Muscle layer of duodenum (tissue), 2 donors: ENCODE results near the gene SH3BP4.

ENCODE experiments used
- H3K27ac ChIP-seq: one replicate; pipeline ENCODE4 v1.7.0; 2013; ENCODE audit warnings: mild to moderate bottlenecking, low read length
- H3K27me3 ChIP-seq: one replicate; pipeline ENCODE4 v1.7.0; 2013; ENCODE audit warnings: low read depth, mild to moderate bottlenecking, control low read depth, low read length
- H3K36me3 ChIP-seq, 2 donors: one replicate each; pipeline ENCODE4 v1.7.0; 2013; ENCODE audit warnings: low read length in 2 of 2, control low read depth in 1 of 2, mild to moderate bottlenecking in 1 of 2; ENCODE audit not compliant: insufficient read depth in 2 of 2, control insufficient read depth in 1 of 2
- H3K4me1 ChIP-seq, 2 donors: one replicate each; pipeline ENCODE4 v1.7.0; 2013; ENCODE audit warnings: low read length in 2 of 2, mild to moderate bottlenecking in 2 of 2, control low read depth in 1 of 2, moderate library complexity in 1 of 2; ENCODE audit not compliant: insufficient read depth in 2 of 2, control insufficient read depth in 1 of 2
- H3K4me3 ChIP-seq, 2 donors: one replicate each; pipeline ENCODE4 v1.7.0; 2013; ENCODE audit warnings: low read length in 2 of 2, low read depth in 1 of 2, mild to moderate bottlenecking in 1 of 2
- H3K9me3 ChIP-seq, 2 donors: one replicate each; pipeline ENCODE4 v1.7.0; 2013; ENCODE audit warnings: low read length in 2 of 2, control low read depth in 1 of 2, mild to moderate bottlenecking in 1 of 2; ENCODE audit not compliant: control insufficient read depth in 1 of 2
- donor health status: healthy.

The SH3BP4 gene

GRCh38 chr2:234998404-234999211, 46.8 kb downstream of the SH3BP4 start:
- Histone ChIP-seq H3K4me3 (no peak overlapping the region), H3K9me3 (no peaks in the 10 kb centered on the region), H3K27me3 (no peaks in the 10 kb centered on the region), H3K4me1 (peaks cover 10 to 16% of the 10 kb centered on the region in 2 donors), H3K36me3 (peaks cover 0 to 12% of the 10 kb centered on the region in 2 donors), H3K27ac (no peak overlapping the region)

- no peaks in the 10 kb centered on the region for H3K27me3 ChIP-seq
- no peak overlapping the region for H3K4me3 ChIP-seq
- no peaks in the 10 kb centered on the region for H3K9me3 ChIP-seq
- peaks cover 4 to 8% of the 10 kb centered on the region in 2 donors for H3K4me1 ChIP-seq
- H3K36me3 ChIP-seq, result peaks cover 0 to 12% of the 10 kb centered on the region in 2 donors
- peak overlapping the region; percentile 43 for H3K27ac ChIP-seq
These were observed 48.1 kb downstream of the SH3BP4 start for GRCh38 chr2:234999740-235000425.

DNA sequence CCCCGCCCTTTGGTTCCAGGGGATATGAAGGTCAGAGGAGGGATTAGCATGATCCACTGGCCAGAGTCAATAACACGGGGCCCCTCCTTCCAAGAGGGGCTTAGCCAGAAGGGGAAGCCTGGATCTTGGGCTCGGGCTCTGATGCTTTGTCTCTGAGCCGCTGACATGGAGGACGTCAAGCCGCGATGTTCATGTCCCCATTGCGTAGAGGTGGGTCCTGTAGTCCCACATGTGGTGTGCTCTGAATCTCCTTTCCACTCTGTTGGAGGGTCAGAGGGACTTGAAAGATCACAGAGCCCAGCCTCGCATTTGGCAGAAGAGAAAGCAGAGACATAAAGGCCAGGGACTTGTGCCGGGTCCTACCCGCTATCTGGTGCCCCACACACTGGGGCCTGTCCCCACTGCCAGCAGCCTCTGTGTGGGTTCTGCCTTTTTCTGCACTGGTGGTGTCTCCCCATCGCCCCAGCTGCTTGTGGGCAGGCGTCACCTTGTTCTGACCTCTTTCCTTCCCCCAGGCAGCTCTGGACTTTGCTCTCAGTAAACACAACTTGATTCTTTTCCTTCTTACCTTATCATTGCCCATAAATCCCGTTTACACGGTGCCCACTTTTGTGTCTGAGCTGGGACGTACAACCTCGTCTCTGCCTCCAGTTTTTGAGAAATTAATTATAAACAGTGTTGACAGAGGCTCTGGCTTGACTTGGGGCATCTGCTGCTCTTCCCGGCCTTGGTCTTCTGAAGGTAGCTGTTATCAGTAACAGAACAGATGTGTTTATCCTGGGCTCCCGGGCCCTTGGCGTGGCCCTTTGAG, 48.8 kb downstream of the SH3BP4 start:
- no peak overlapping the region for H3K4me3 ChIP-seq
- peaks cover 4 to 8% of the 10 kb centered on the region in 2 donors for H3K4me1 ChIP-seq
- no peaks in the 10 kb centered on the region for H3K27me3 ChIP-seq
- no peaks in the 10 kb centered on the region for H3K9me3 ChIP-seq
- H3K27ac ChIP-seq, result peak overlapping the region; percentile 43
- H3K36me3 ChIP-seq, result peaks cover 0 to 8% of the 10 kb centered on the region in 2 donors

DNA sequence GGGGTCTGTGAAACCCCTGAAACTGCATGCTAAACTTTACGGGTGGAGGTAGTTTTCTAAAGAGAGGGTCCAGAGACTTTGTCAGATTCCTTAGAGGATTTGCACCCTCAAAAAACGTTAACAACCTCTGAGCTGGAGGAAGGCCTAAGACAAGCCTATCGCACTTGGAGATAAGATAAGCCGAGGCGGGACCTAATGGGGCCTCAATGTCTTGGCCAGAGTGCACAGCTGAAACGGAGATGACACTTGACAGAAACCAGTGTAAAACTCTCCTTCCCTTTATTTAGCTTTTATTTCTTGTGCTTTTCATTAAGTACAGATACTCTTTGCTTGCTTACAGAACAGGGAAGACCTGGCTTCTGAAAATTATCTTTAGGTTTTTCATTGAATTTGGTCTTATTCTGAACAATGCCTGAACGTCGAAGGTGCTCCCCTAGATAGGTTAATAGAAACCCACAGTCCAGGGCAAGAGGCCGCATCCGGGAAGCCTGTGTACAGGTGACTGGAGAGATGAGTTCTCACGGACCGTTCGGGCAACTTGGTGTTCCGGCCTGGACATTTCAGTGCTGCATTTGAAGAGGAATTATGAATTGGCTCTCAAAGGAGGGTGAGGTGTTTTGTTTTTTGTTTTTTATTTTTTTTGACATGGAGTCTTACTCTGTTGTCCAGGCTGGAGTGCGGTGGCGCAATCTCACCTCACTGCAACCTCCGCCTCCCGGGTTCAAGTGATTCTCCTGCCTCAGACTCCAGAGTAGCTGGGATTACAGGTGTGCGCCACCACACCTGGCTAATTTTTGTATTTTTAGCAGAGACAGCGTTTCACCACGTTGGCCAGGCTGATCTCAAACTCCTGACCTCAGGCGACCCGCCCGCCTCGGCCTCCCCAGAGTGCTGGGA, 49.7 kb downstream of the SH3BP4 start:
- H3K4me1 ChIP-seq, result peaks cover 4 to 8% of the 10 kb centered on the region in 2 donors
- H3K36me3 ChIP-seq, result peaks cover 0 to 5% of the 10 kb centered on the region in 2 donors
- H3K27me3 ChIP-seq, result no peaks in the 10 kb centered on the region
- no peaks in the 10 kb centered on the region for H3K9me3 ChIP-seq
- H3K4me3 ChIP-seq, result no peak overlapping the region
- peak overlapping the region; percentile 14 for H3K27ac ChIP-seq

GRCh38 chr2:235002198-235003095, 50.6 kb downstream of the SH3BP4 start:
- no peaks in the 10 kb centered on the region for H3K9me3 ChIP-seq
- H3K36me3 ChIP-seq, result no peaks in the 10 kb centered on the region
- H3K27ac ChIP-seq, result no peak overlapping the region
- no peaks in the 10 kb centered on the region for H3K27me3 ChIP-seq
- H3K4me1 ChIP-seq, result peaks cover 4 to 8% of the 10 kb centered on the region in 2 donors
- H3K4me3 ChIP-seq, result no peak overlapping the region

DNA sequence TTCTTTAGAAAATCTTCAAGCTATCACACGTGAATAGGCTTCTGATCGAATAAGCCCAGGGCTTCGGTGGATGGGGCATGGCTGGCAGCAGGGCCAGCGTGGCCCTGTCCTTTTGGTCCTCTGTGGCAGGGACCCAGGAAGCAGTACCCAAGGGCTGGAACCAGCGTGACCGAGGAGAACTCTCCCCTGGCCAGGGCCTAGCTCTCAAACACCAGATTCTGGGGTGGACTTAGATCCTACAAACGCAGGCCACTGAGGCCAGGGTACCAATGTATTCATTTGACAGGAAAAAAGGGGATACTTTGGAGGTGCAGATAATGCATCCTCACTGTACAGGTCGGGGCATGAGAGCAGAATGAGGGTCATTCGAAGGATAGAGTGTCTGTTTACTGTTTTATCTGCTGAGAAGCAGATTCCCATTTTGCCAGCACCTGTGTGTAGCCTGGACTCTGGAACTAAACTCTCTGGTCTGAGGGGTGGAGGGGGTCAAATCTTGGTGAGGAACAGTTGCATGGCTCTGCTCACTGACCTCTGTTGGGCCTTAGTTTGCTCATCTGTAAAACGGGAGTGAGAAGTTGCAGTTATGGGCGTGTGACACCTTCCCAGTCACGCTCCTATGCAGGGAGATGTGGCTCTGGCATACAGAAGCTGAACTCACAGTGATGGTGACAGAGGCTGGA, 51.4 kb downstream of the SH3BP4 start:
- no peaks in the 10 kb centered on the region for H3K36me3 ChIP-seq
- H3K9me3 ChIP-seq, result no peaks in the 10 kb centered on the region
- no peak overlapping the region for H3K4me3 ChIP-seq
- peaks cover 4 to 8% of the 10 kb centered on the region in 2 donors for H3K4me1 ChIP-seq
- H3K27ac ChIP-seq, result no peak overlapping the region
- no peaks in the 10 kb centered on the region for H3K27me3 ChIP-seq

DNA sequence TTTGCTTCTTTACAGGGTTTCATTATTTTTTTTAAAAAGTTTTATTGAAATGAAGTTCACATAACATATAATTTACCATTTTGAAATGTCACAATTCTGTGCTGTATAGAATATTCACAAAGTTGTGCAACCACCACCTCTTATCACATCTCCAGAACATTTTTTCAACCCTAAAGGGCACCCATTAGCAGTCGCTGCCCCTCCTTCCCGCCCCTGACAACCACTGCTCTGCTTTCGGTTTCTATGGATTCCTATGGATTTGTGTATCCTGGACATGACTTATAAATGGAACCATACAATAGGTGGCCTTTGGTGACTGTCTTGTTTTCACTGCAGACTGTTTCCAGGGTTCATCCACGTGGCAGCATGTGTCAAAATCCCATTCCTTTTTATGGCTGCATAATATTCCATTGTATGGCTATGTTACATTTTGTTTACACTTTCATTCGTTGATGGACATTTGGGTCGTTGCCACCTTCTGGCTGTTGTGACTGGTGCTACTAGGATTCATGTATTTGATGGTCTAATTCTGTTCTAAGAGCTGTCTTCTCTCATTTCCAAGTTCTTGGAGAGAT, 52.6 kb downstream of the SH3BP4 start:
- Histone ChIP-seq H3K9me3 (no peaks in the 10 kb centered on the region), H3K27me3 (no peaks in the 10 kb centered on the region), H3K4me1 (peaks cover 0 to 8% of the 10 kb centered on the region in 2 donors), H3K36me3 (no peaks in the 10 kb centered on the region), H3K4me3 (no peak overlapping the region), H3K27ac (no peak overlapping the region)

DNA sequence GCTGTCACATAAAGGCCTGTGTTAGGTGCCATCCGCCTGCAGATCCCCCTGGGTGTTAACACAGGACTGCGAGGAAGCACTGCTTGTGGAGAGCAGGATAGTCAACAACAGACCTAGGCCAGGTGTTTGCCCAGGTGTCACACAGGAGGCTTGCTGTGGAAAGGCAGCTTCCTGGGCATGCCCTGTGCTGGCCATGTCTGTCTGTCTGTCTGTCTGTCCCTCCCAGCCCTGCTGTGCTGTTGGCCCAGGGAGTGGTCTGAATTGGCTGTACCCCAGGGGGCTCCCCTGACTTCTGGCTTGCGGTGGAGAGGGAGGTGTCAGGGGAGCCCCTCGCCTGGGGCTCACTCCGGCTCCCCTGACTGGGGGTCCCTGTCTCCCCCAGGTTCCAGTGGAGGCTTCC, 53.2 kb downstream of the SH3BP4 start:
- Histone ChIP-seq H3K27ac (no peak overlapping the region), H3K4me1 (peaks cover 0 to 8% of the 10 kb centered on the region in 2 donors), H3K9me3 (no peaks in the 10 kb centered on the region), H3K27me3 (no peaks in the 10 kb centered on the region), H3K36me3 (no peaks in the 10 kb centered on the region), H3K4me3 (no peak overlapping the region)

DNA sequence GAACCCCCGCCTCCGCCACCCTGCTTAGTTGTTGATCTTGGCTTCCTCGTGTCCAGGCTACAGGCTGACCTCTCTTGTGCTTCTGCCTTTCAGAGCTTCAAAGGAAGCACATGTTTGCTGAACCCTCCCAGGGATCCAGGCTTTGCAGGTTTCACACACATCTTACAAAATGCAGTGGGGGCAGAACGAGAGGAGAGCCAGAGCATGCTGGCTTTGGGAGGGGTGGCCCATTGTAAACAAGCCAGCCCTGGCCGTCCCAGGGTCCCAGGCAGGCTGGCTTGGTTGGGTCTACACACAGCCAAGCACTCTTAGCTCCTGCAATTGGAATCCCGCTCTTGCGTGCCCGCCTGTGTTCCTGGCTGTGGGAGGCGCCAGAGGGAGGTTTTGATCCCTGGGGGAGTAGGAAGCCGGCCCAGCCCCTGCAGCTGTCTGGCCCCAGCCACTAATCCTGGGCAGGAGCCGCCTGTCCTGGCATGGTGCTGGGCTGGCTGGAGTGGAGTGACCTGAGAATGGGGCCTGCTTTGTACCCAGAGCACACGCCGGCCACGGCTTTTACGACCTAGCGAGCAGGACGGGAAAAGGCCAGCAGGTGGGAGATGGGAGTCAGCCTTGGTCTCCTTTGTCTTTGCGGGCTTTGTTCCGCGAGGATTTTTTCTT, 53.9 kb downstream of the SH3BP4 start:
- Histone ChIP-seq H3K9me3 (no peaks in the 10 kb centered on the region), H3K4me1 (peaks cover 4 to 6% of the 10 kb centered on the region in 2 donors), H3K27ac (no peak overlapping the region), H3K27me3 (no peaks in the 10 kb centered on the region), H3K4me3 (no peak overlapping the region), H3K36me3 (no peaks in the 10 kb centered on the region)
